Measurements from ENCODE around the gene SIK3.

DNA sequence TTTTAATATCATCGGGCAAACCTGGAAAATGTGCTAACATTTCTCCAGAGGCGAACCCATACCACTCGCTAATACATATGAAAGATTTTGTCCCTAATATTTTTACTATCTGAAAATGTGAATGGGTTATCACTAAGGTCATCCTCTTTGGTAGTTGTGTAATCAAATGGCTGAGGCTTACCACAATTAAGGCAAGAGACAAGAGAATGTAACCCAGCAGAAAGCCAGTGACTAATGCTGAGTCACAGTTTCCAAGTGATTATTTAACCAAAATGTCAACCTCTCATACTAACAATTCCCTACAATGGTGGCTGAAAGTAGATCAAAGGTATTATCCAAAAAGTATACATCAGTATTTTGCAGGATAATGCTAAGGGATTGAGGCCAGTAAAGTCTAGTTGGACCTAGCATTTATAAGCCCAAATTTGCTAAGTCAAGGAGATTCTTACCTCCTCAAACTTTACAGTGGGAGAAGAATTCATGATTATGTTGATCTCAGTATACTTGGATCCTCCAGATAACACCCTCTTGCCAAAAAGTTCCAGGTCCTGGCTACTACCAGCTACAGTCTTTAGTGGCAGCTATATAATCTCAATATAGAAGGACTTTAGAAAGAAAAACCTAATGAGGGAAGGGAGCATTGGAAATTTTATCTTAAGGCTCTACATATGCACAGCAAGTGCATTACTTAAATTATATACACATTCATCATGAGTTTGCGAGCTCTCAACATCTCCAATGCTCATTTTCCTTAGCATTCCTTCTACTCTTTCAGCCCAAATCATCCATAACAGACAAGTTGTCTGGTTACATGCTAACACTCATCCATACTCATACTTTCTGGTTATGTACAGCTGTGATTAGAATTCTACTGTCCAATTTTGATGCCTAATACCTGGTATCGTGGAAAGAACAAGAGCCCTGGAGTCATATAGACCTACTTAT, 25.4 kb downstream of the SIK3 start:
- no peak for TF ChIP-seq POLR2A (IDR thresholded peaks at IDR 0.05)
- TF ChIP-seq, protein P1, sequence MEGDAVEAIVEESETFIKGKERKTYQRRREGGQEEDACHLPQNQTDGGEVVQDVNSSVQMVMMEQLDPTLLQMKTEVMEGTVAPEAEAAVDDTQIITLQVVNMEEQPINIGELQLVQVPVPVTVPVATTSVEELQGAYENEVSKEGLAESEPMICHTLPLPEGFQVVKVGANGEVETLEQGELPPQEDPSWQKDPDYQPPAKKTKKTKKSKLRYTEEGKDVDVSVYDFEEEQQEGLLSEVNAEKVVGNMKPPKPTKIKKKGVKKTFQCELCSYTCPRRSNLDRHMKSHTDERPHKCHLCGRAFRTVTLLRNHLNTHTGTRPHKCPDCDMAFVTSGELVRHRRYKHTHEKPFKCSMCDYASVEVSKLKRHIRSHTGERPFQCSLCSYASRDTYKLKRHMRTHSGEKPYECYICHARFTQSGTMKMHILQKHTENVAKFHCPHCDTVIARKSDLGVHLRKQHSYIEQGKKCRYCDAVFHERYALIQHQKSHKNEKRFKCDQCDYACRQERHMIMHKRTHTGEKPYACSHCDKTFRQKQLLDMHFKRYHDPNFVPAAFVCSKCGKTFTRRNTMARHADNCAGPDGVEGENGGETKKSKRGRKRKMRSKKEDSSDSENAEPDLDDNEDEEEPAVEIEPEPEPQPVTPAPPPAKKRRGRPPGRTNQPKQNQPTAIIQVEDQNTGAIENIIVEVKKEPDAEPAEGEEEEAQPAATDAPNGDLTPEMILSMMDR (IDR thresholded peaks at IDR 0.05), result no peak

Measured in heart left ventricle (tissue), 13 donors.